ENCODE results near the gene PLA2G12A.

Gene PLA2G12A

DNA sequence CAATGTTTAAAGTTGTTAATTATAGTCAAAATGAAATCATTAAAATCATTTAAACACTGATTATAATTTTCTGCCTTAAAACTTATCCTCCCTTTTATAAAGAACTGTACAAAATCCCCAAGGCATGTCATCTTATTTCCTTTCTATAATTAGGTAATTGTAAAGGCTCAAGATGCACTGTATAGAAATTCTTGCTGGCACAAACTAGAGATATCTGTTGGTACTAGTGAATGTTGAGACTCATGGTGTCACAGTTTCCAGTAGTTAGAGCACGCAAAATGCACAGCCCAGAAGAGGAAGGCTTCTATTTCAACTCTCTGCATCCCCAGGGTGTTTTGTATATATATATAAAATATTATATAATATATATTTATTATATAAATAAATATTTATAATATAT is 22.7 kb upstream of the PLA2G12A start:
- TF ChIP-seq TCF12 (IDR thresholded peaks at IDR 0.05; ENCODE audit: low read depth) (no peak), ZBTB7A (IDR thresholded peaks at IDR 0.05; ENCODE audit: low read depth) (no peak)
- TF ChIP-seq, protein P1, sequence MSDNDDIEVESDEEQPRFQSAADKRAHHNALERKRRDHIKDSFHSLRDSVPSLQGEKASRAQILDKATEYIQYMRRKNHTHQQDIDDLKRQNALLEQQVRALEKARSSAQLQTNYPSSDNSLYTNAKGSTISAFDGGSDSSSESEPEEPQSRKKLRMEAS (IDR thresholded peaks at IDR 0.05): no peak
- TF ChIP-seq, protein P2, sequence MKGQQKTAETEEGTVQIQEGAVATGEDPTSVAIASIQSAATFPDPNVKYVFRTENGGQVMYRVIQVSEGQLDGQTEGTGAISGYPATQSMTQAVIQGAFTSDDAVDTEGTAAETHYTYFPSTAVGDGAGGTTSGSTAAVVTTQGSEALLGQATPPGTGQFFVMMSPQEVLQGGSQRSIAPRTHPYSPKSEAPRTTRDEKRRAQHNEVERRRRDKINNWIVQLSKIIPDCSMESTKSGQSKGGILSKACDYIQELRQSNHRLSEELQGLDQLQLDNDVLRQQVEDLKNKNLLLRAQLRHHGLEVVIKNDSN (IDR thresholded peaks at IDR 0.05): no peak

DNA sequence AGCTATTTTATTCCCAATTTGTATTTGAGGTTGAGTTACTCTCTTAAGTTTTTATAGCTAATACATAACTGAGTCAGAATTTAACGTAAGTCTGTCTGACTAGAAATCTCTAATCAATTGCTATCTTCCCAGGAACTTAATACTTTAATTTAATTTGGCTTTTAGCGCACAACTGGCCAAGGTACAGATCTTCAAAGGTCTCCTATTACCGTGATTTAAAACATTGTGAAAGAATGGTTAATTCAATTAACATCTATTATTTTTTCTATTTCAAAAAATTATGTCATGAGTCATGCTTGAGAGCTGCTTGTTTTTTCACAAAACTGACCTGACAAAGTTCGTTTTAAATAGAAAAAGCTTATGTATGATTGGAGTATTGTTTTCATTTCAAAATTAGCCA is 22.0 kb upstream of the PLA2G12A start:
- no peak for TF ChIP-seq CEBPB (IDR thresholded peaks at IDR 0.05)
- TF ChIP-seq EP300 (IDR thresholded peaks at IDR 0.05; ENCODE audit: borderline replicate concordance): no peak
- TF ChIP-seq, protein P2 (IDR thresholded peaks at IDR 0.05): no peak
- TF ChIP-seq FOXM1 (IDR thresholded peaks at IDR 0.05; ENCODE audit: borderline replicate concordance, low read depth): no peak
- TF ChIP-seq TCF12 (IDR thresholded peaks at IDR 0.05; ENCODE audit: low read depth): no peak
- no peak for TF ChIP-seq NFIC (IDR thresholded peaks at IDR 0.05)
- TF ChIP-seq TAF1 (IDR thresholded peaks at IDR 0.05; ENCODE audit: low read depth): no peak
- no peak for TF ChIP-seq TEAD4 (IDR thresholded peaks at IDR 0.05)
- TF ChIP-seq EGR1 (IDR thresholded peaks at IDR 0.05): no peak
- TF ChIP-seq CREB1 (IDR thresholded peaks at IDR 0.05; ENCODE audit: low read depth): no peak
- no peak for TF ChIP-seq ZBTB7A (IDR thresholded peaks at IDR 0.05; ENCODE audit: low read depth)
- TF ChIP-seq YY1 (IDR thresholded peaks at IDR 0.05; ENCODE audit: low read depth): no peak
- TF ChIP-seq, protein P1 (IDR thresholded peaks at IDR 0.05): no peak
- no peak for TF ChIP-seq RAD21 (IDR thresholded peaks at IDR 0.05; ENCODE audit: low read depth)
- TF ChIP-seq, protein P3, sequence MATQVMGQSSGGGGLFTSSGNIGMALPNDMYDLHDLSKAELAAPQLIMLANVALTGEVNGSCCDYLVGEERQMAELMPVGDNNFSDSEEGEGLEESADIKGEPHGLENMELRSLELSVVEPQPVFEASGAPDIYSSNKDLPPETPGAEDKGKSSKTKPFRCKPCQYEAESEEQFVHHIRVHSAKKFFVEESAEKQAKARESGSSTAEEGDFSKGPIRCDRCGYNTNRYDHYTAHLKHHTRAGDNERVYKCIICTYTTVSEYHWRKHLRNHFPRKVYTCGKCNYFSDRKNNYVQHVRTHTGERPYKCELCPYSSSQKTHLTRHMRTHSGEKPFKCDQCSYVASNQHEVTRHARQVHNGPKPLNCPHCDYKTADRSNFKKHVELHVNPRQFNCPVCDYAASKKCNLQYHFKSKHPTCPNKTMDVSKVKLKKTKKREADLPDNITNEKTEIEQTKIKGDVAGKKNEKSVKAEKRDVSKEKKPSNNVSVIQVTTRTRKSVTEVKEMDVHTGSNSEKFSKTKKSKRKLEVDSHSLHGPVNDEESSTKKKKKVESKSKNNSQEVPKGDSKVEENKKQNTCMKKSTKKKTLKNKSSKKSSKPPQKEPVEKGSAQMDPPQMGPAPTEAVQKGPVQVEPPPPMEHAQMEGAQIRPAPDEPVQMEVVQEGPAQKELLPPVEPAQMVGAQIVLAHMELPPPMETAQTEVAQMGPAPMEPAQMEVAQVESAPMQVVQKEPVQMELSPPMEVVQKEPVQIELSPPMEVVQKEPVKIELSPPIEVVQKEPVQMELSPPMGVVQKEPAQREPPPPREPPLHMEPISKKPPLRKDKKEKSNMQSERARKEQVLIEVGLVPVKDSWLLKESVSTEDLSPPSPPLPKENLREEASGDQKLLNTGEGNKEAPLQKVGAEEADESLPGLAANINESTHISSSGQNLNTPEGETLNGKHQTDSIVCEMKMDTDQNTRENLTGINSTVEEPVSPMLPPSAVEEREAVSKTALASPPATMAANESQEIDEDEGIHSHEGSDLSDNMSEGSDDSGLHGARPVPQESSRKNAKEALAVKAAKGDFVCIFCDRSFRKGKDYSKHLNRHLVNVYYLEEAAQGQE (IDR thresholded peaks at IDR 0.05; ENCODE audit: low read depth): no peak

DNA sequence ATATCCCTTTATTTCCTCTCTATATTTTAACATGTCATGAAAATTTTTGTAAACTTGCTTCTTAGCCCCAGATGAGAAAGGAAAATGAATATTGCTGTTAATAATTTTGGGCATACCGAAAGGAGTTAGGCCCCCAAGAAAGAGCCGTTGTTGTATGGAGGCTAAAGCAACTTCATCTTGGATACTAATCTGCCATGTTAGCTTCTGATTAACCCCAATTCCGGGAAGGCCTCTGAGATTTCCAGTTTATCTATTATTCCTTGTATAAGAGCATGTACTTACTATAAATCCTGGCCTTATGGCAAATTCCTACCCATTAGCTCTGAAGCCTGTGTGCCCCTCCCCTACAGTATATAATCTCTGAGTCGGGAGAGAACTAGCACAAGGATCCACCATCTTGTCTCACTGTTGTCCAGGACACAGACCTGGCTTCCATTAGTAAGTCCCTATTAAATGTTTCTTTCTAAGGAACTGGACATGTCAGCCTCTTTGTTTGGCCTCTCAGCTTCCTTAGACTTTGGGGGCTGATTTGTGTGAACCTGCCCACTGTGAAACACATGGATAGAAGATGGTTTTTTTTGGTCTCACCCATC is 20.9 kb upstream of the PLA2G12A start:
- no peak for TF ChIP-seq EGR1 (IDR thresholded peaks at IDR 0.05)
- TF ChIP-seq NFIC (IDR thresholded peaks at IDR 0.05): no peak
- TF ChIP-seq, protein P3 (IDR thresholded peaks at IDR 0.05; ENCODE audit: low read depth): no peak
- TF ChIP-seq, protein P1 (IDR thresholded peaks at IDR 0.05): no peak
- no peak for TF ChIP-seq CEBPB (IDR thresholded peaks at IDR 0.05)
- no peak for TF ChIP-seq ZBTB7A (IDR thresholded peaks at IDR 0.05; ENCODE audit: low read depth)
- no peak for TF ChIP-seq TCF12 (IDR thresholded peaks at IDR 0.05; ENCODE audit: low read depth)
- no peak for TF ChIP-seq YY1 (IDR thresholded peaks at IDR 0.05; ENCODE audit: low read depth)
- no peak for TF ChIP-seq TAF1 (IDR thresholded peaks at IDR 0.05; ENCODE audit: low read depth)
- no peak for TF ChIP-seq CREB1 (IDR thresholded peaks at IDR 0.05; ENCODE audit: low read depth)
- TF ChIP-seq FOXM1 (IDR thresholded peaks at IDR 0.05; ENCODE audit: borderline replicate concordance, low read depth): no peak

DNA sequence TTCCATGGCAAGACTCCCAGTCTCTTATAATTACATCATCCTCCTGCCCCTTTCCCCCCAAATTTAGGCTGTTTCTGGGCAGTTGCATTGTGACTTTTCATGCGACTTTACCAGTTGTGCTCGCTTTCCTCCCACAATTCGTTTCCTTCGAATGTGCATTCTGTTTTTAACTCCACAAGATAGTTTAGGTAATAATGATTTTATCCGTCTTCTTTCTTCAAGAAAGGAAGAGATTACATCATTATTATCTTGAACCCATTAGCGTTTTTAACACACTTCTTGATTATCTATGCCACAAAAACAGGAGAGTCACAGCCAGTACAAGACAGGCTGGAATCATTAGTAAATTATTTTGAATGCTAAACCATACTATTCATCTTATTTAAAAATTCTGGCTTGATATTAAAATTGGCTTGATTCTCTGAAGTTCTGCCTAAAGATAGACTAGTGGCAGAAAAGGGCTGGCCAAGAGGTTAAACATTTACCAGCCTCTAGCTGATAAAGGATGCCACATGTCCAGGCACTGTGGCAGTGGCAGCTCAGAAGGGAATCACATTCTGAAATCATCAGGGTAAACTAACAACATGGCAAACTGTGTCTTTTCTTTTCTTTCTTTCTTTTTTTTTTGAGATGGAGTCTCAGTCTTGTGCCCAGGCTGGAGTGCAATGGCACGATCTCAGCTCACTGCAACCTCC is 19.7 kb upstream of the PLA2G12A start:
- no peak for TF ChIP-seq FOXM1 (IDR thresholded peaks at IDR 0.05; ENCODE audit: borderline replicate concordance, low read depth)
- TF ChIP-seq, protein P2 (IDR thresholded peaks at IDR 0.05): no peak
- TF ChIP-seq, protein P3 (IDR thresholded peaks at IDR 0.05; ENCODE audit: low read depth): no peak
- no peak for TF ChIP-seq YY1 (IDR thresholded peaks at IDR 0.05; ENCODE audit: low read depth)
- no peak for TF ChIP-seq NFIC (IDR thresholded peaks at IDR 0.05)
- TF ChIP-seq RAD21 (IDR thresholded peaks at IDR 0.05; ENCODE audit: low read depth): no peak
- no peak for TF ChIP-seq CREB1 (IDR thresholded peaks at IDR 0.05; ENCODE audit: low read depth)
- no peak for TF ChIP-seq ZBTB7A (IDR thresholded peaks at IDR 0.05; ENCODE audit: low read depth)
- TF ChIP-seq EGR1 (IDR thresholded peaks at IDR 0.05): no peak
- TF ChIP-seq EP300 (IDR thresholded peaks at IDR 0.05; ENCODE audit: borderline replicate concordance): no peak
- no peak for TF ChIP-seq TCF12 (IDR thresholded peaks at IDR 0.05; ENCODE audit: low read depth)
- TF ChIP-seq TEAD4 (IDR thresholded peaks at IDR 0.05): no peak

Data from Ishikawa (cell line).